ENCODE measurements around the gene CYP46A1. TPM values are rescaled to one million over a fixed set of nuclear protein-coding genes. Genes with fewer than 3 reads are reported as not detected.

The CYP46A1 gene
- total and polyA plus RNA-seq, 10 donors = 0.11 to 0.85 (median 0.32) TPM

DNA sequence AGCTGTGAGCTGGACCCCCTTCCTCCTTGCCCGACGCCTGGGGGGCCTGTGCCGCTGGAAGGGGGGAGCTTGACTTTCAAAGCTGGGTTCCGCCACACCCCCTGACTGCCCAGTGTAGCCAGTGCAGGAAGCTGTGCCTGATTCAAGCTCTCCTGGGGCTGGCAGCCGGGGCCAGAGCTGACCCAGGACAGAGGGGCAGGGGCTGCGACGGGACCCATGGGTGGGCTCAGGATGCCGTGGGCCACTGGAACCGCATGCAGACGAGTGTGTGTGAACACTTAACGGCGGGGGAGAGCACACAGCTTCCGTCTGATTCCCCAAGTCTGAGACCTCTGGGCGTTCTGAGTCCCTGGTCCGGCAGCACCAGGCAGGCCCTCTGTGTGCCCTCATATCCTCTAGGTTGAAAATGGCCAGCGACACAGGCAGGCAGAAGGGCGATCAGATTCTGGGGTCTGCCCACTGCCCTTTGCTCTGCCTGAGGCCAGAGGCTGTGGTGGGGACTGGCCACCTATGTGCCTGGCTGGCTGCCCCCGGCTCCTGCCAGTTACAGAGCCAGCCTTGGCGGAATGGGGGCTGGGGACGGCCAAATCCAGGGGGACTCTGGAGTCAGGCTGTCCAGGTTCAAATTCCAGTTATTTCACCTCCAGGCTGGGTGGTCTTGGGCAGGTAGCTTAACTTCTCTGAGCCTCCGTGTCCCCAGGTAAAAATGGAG is 54.0 kb downstream of the CYP46A1 start:
- TF ChIP-seq, protein P1, sequence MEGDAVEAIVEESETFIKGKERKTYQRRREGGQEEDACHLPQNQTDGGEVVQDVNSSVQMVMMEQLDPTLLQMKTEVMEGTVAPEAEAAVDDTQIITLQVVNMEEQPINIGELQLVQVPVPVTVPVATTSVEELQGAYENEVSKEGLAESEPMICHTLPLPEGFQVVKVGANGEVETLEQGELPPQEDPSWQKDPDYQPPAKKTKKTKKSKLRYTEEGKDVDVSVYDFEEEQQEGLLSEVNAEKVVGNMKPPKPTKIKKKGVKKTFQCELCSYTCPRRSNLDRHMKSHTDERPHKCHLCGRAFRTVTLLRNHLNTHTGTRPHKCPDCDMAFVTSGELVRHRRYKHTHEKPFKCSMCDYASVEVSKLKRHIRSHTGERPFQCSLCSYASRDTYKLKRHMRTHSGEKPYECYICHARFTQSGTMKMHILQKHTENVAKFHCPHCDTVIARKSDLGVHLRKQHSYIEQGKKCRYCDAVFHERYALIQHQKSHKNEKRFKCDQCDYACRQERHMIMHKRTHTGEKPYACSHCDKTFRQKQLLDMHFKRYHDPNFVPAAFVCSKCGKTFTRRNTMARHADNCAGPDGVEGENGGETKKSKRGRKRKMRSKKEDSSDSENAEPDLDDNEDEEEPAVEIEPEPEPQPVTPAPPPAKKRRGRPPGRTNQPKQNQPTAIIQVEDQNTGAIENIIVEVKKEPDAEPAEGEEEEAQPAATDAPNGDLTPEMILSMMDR (IDR thresholded peaks at IDR 0.05 in 8 of 11, conservative IDR thresholded peaks at IDR 0.05 in 3 of 11) = no peak
- TF ChIP-seq POLR2A (IDR thresholded peaks at IDR 0.05) (no peak), POLR2AphosphoS5 (IDR thresholded peaks at IDR 0.05) (no peak)
- Histone ChIP-seq H3K4me1 (peaks cover 0 to 46% (median 22%) of the 10 kb centered on the region in 6 donors), H3K4me3 (peak overlapping the region; percentile 31 to 67 (median 40)), H3K9me3 (no peaks in the 10 kb centered on the region), H3K36me3 (no peaks in the 10 kb centered on the region), H3K27me3 (replicated peaks in 1 of 7) (peaks cover 0 to 53% (median 8%) of the 10 kb centered on the region in 7 donors), H3K27ac (peak overlapping the region in 5 of 8 donors; percentile 12 to 76 (median 51))
- DNase-seq = no peak
- WGBS, 5 donors = 34 to 69% (median 43%) methylated on average over 10 to 21 of the region's 21 CpGs
- intact Hi-C loops (cut with DNase I; ENCODE audit: low total_unique reads) = no loop called here

DNA sequence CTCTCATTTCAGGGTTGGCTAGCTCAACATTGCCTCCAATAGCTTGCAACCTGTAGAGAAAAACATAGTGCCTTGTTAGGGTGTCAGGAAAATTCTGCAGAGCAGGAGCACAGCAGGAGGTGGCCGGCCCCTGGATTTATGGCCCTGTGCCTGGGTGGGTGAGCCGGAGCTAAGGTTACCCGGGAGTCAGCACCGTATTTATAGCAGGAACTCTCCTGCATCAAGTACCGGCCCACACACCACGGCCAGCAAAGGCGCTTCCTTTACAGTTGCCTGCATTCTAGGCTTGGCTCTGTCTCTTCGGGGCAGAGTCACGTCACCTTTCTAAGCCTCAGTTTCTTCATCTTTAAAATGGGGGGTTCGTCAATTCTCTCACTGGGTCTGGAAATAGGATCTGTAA is 56.3 kb downstream of the CYP46A1 start:
- H3K9me3 ChIP-seq = no peaks in the 10 kb centered on the region
- TF ChIP-seq POLR2A (IDR thresholded peaks at IDR 0.05) = no peak
- no peak for TF ChIP-seq POLR2AphosphoS5 (IDR thresholded peaks at IDR 0.05)
- TF ChIP-seq, protein P1 (IDR thresholded peaks at IDR 0.05 in 8 of 11, conservative IDR thresholded peaks at IDR 0.05 in 3 of 11) = no peak
- intact Hi-C loops (cut with DNase I; ENCODE audit: low total_unique reads) = no loop called here
- WGBS, 5 donors = 31 to 44% (median 39%) methylated on average over 9 to 10 of the region's 10 CpGs
- no peak overlapping the region for H3K27ac ChIP-seq
- DNase-seq = no peak
- H3K36me3 ChIP-seq = no peaks in the 10 kb centered on the region
- H3K27me3 ChIP-seq (replicated peaks in 1 of 7) = peaks cover 0 to 35% (median 8%) of the 10 kb centered on the region in 7 donors
- no peak overlapping the region for H3K4me3 ChIP-seq
- peaks cover 0 to 34% (median 20%) of the 10 kb centered on the region in 6 donors for H3K4me1 ChIP-seq

DNA sequence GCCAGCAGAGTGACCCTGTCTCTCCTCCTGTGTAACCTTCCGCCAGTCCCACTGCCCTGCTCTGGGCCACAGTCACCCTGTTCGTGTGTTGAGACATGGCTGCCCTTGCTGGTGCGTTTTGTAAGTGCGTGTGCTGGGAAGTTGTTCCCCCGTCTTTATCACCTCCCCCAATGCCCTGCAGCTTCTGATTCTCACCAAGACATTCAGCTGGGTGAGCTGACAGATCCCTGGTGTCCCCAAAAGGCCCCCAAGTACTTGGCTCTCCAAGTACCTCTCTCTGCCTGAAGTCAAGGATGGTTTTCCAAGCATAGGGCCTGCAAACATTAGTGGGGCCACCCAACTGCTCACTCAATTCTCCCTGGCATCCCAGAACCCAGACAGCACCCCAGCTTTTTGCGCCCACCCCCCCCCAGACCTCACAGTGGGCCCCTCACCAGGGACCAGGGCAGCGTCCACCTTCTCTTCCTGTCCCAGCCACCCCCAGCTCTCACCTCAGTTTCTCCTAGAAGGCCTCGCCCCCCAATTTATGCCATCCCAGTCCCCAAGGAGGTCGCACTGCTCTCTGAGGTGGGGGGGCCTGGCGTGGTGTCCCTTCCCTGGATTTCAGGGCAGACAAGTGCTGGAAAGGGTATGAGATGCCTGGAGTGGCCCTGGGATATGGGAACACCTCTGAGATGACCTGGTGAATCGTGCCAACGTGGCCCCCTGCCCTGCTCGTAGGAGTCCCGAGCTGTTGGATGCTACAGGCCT is 57.3 kb downstream of the CYP46A1 start:
- Histone ChIP-seq H3K9me3 (no peaks in the 10 kb centered on the region), H3K27ac (no peak overlapping the region), H3K36me3 (no peaks in the 10 kb centered on the region), H3K4me1 (peaks cover 3 to 44% (median 29%) of the 10 kb centered on the region in 6 donors), H3K4me3 (no peak overlapping the region), H3K27me3 (replicated peaks in 1 of 7) (peaks cover 0 to 31% (median 8%) of the 10 kb centered on the region in 7 donors)
- DNase-seq = no peak
- intact Hi-C loops (cut with DNase I; ENCODE audit: low total_unique reads) = no loop called here
- 85 to 89% (median 88%) methylated on average over 8 to 14 of the region's 14 CpGs for WGBS, 5 donors
- TF ChIP-seq, protein P1 (IDR thresholded peaks at IDR 0.05 in 8 of 11, conservative IDR thresholded peaks at IDR 0.05 in 3 of 11) = no peak
- TF ChIP-seq POLR2AphosphoS5 (IDR thresholded peaks at IDR 0.05) = no peak
- TF ChIP-seq POLR2A (IDR thresholded peaks at IDR 0.05) = no peak

DNA sequence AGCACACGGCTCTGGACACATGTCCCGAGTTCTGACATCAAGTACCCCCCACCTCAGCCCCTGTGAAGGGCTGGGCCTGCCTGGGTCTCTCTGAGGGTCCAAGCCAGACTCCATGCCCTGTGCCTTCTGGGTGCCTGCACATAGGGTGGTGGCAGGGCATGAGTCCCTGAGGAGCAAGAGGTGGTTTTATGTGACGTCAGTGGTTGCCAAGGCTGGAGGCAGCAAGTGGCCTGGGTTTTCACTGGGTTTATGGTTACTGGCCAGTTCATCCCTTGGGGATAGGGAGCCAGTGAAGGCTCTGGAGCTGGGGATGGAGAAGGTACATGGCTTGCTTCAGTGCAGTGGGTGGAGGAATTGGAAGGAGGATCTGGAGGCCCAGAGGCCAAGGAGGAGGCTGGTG is 58.0 kb downstream of the CYP46A1 start:
- WGBS, 5 donors = 77 to 97% (median 89%) methylated on average over 2 to 3 of the region's 3 CpGs
- DNase-seq = no peak
- Histone ChIP-seq H3K36me3 (no peaks in the 10 kb centered on the region), H3K9me3 (no peaks in the 10 kb centered on the region), H3K4me3 (no peak overlapping the region), H3K27me3 (replicated peaks in 1 of 7) (peaks cover 0 to 31% (median 8%) of the 10 kb centered on the region in 7 donors), H3K4me1 (peaks cover 5 to 46% (median 29%) of the 10 kb centered on the region in 6 donors), H3K27ac (no peak overlapping the region)
- TF ChIP-seq POLR2A (IDR thresholded peaks at IDR 0.05) = no peak
- no peak for TF ChIP-seq POLR2AphosphoS5 (IDR thresholded peaks at IDR 0.05)
- TF ChIP-seq, protein P1 (IDR thresholded peaks at IDR 0.05 in 8 of 11, conservative IDR thresholded peaks at IDR 0.05 in 3 of 11) = no peak
- intact Hi-C loops (cut with DNase I; ENCODE audit: low total_unique reads) = no loop called here
